ENCODE results near the gene SAE1.
A peak's percentile ranks its signal among the peaks of the same experiment; 100 is the strongest.

Gene SAE1

GRCh38 chr19:47172666-47173455 is 42.2 kb downstream of the SAE1 start:
- DNase-seq: no peak

DNA sequence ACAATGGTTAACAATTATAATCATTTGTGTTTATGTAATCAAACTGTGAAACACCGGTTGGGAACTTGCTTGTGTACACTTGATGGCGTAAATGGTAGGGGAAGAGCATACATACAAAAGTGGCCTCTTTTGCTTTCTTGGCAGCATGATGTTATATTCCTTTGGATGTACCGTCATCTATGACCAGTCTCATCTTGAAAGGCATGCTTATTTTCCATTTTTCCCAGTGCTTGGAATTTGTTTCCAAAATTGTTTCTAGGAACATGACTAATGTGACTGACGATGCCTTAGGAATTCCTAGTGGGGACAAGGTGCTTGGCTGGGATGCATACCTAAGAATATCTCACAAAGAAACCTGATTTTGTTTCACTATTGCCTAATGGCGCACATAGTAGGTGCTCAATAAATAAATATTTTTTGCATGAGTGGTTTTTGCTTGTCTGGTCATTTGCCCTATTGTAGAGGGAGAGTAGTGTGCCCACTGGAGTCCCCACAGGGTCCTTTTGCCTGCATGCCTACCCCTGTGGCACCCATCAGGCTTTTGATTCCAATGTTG is 45.5 kb downstream of the SAE1 start:
- DNase-seq: no peak

DNA sequence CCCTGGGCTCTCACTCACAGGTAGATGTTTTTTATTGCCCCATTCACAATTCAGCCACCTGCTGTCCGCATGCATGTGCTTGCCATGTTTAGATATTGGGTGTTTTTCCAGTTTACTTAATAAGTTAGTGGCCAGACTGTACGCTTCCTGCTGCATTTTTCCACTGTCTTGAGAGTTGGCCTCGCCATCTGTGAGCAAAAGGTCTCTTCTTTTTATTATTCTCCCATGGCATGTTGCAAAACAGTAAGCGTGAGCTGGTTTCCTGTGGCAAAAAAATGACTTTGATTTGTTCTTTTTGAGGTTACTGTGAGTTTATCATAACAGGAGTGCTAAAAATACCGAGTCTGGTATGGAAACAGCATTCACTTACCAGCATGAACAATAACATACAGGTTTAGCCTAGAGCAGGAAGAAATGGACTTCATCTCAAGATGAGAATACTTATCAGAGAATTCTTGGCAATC is 46.0 kb downstream of the SAE1 start:
- DNase-seq: no peak

- DNase-seq: no peak
These were observed 49.1 kb downstream of the SAE1 start for GRCh38 chr19:47179653-47180310.

DNA sequence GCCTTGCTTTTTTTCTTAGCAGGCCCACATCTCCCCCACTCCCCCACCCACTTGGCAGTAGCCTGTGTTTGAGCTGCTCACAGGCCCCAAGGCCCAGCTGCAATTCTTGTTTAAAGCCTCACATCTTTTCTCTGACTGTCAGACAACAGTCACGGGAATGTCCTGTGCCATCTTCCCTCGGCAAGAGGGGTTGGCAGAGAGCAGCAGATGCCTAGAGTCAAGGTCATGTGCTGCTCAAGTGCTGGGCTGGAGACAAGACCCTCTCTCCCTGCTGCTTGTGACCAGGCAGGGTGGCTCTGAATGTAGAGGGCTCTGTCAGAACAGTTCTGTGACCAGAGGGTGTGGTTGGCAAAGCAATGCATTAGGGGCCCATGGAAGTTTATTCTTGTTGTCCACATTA is 53.0 kb downstream of the SAE1 start:
- no peak for DNase-seq

DNA sequence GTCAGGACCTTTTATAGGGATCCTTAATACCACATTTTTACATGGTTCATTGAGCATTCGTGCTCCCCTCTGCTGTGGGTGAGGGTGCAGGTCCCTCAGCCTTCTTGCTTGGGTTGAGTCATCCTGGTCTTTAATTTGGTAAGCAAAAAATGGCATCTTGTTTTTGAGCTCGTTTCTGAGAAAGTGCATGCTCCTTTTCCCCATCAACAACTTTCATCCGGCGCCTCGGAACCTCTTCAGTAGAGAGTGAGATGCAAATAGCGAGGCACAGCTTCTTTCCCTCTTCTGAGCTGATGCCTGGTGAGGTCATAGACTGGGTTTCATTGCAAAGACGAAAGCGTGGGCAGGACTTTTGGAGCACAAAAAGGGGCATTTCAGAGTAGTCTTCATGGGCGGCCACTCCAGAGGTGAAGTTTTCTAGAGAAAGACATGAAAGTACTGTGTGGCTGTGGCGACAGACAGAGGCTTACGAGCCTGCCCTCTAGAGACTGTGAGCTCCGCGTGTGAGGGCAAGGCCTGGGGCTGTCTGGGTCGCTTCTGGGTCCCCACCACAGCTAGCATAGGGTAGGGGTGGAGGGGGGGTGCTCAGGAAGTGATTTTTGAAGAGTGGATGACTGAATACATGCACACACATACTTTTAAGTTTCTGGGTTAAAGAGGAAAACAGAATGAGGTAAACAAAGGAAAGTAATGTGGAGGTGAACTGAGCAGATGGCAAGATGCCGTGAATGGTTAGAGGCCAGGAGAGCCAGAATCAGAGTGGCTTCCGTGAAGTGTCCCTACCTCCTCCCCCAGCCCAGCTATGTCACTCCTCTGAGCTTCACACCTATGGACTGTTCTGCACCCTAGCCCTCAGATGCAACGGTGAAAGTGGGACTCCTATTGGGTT is 56.1 kb downstream of the SAE1 start:
- no peak for DNase-seq

- DNase-seq: no peak
These were observed 56.7 kb downstream of the SAE1 start for GRCh38 chr19:47187335-47187655.

DNA sequence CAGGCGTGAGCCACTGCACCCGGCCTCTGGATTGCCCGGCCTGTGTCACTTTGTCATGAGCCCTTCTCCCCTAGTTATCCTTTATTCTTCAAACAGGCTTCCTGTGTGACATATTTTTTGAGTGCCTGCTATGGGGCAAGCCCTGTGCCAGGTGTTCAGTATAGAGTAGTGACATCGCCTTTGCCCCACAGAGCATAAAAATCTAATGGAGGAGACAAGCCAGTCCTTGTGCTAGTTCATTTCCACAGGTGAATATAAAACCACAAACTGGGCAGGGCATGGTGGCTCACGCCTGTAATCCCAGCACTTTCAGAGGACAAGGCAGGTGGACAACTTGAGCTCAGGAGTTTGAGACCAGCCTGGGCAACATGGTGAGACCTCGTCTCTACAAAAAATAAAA is 57.2 kb downstream of the SAE1 start:
- DNase-seq: no peak

- DNase-seq: no peak
These were observed 57.9 kb downstream of the SAE1 start for GRCh38 chr19:47188507-47189033.

GRCh38 chr19:47190167-47190727 is 59.6 kb downstream of the SAE1 start:
- DNase-seq: peak; percentile 84

GRCh38 chr19:47195434-47195833 is 64.8 kb downstream of the SAE1 start:
- DNase-seq: no peak

DNA sequence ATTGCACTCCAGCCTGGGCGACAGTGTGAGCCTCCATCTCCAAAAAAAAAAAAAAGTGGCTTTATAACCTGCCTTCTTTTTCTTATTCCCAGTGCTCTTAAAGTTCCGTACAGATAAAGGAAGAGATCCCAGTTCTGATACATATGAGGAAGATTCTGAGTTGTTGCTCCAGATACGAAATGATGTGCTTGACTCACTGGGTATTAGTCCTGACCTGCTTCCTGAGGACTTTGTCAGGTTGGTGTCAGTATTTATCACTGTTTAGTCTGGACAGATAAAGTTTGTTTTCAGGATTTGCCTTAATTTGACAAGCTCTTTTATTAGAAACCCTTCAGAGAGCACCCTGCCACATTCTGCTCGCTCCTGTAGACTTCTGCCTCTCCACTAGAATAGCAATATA is 66.5 kb downstream of the SAE1 start:
- DNase-seq: no peak

GRCh38 chr19:47200530-47200929 is 69.9 kb downstream of the SAE1 start:
- no peak for DNase-seq

GRCh38 chr19:47203254-47203653 is 72.6 kb downstream of the SAE1 start:
- no peak for DNase-seq

DNA sequence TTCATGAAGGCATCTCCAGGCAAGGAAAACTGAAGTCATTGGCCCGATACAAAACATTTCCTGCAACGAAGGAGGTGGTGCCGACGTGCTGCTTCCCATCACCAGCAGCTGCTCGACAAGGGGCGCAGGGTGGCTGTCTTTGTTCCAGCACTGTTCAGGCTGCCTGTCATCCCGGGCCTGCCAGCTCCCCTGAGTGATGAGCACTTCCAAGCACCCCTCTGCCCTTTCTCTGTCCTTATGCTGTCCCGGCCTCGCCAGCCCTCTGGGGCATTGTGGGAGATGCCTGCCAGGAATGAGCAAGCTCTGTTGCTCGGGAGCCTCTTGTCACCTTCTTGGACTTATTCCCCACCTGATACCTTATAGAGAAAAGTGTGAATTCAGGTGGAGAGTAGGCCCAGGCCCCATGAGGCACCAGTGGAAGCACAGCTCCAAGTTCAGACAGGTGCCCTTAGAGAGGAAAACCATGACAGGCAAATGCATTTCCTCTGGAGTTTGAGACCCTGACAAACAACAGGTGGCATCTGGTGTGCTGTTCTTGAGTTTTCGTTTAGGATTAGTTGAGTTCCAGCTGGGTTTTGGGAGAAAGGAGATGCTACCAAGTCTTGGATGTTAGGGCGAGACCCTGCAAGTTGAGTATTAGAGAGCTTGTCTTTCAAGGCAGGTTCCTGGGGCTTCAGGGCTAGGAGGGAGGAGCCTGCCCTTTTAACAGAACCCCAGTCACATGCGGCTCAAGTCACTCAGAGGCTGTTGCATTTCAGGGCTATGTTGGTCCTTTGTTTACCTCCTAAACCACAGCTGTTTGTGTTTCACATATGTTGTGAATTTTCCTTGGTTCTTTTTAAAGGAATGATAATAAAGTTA is 78.9 kb downstream of the SAE1 start:
- no peak for DNase-seq

- no peak for DNase-seq
These were observed 79.5 kb downstream of the SAE1 start for GRCh38 chr19:47210180-47210490.

DNA sequence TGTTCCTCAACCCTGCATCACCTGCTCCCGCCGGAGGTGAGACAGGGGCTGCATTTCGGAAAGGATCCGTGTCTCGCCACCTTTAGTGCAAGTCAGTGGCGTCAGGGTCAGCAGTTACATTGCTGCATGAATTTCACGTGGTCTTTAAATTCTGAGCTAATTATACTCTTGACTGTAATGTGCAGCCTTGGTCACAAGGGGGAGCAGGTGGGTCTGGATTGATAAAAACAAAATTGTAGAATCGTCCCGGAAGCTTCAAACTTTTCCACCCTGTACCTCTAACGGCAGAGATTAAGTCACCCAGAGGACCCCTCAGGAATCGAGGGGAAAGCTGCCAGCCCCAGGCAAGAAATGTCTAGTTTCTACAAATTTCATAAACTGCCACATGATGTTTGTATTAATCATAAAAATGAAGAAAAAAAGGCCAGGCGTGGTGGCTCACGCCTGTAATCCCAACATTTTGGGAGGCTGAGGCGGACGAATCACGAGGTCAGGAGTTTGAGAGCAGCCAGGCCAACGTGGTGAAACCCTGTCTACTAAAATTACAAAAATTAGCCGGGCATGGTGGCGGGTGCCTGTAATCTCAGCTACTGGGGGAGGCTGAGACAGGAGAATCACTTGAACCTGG is 80.2 kb downstream of the SAE1 start:
- DNase-seq: peak; percentile 77

DNA sequence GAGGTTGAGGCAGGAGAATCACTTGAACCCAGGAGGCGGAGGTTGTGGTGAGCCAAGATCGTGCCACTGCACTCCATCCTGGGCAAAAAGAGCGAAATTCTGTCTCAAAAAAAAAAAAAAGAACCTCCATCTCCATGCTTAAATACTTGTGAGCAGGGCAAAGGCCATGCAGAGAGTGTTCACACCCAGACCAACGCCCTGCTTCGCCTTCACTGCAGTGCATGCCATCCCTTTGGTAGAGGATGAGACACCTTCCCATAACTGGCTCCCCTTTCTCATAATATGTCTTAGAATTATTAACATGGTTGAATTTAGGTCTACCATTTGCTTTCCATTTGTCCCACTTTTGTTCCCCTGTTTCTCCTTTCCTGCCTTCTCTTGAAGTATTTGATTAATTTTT is 84.9 kb downstream of the SAE1 start:
- no peak for DNase-seq

DNA sequence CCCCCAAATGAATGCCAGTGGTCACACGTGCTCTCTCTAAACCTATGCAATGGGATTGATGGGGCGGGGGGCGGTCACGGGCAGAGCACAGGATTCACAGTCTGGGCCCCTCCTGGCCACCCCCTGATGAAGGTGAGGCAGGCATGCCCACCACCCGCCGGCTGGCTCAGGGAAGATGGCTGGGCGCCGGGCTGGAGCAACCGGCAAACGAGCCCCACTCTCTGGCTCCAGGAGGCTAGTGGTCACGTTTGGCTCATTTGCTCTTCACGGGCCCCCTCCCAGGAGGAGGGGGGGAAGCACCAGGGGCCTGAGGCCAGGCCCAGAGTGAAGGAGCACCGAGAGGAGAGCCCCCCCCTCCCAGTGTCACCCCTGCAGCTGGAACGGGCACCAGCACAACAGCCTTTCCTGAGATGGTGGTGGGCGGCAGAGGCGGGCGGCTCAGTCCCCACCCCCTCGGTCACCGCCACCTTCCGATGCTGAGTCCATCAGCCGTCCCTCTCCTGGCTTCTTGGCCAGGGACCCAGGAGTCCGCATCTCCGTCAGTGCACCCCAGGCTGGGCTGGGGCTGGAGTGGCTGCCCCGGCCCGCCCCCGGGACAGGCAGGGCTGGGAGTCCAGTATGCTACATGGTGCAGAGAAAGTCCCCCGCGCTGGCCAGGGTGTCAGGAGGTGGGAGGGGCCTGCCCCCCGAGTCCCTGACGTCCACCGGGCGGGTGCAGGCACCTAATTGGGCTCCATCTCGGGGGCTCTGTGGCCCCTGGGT is 90.6 kb downstream of the SAE1 start:
- no peak for DNase-seq

DNA sequence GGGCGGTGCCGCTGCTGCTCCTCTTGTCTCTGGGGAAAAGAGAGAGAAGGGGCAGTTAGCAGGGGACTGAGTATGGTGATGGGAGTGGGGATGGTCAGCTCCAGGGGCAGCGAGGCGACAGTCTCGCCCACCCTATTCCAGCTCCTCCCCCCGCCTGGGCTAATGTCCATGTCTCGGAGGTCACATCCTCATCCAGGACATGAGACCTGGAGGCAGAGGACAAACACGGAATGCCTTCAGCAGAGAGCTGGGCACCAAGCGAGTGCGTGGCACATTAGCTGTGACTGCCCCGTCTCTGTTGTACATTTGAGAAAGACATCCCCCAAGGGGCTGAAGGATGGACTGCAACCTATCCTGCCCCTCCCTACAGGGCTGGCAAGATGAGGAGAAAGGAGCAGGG is 91.3 kb downstream of the SAE1 start:
- DNase-seq: no peak
